SK-N-SH (cell line): ENCODE results near the gene IP6K1. TPM values are rescaled to one million over a fixed set of nuclear protein-coding genes. Genes with fewer than 3 reads are reported as not detected.
"Not testable (repeated sequence)": the region's sequence is repeated elsewhere in the genome, so short reads cannot be mapped to it uniquely, and the experiment has no call there.

Experiments
- CTCF ChIA-PET: fragments of 300-600, 350-600 bp; formaldehyde crosslinking; extraction: SDS; loops from one replicate; lab custom pipeline; 2021; lab: Yijun Ruan, JAX
- POLR2A ChIA-PET: fragments of 350-600 bp; sonication (Branson Sonifier 250); formaldehyde crosslinking; extraction: SDS; loops from one replicate; lab custom pipeline; 2020; ENCODE audit warnings: antibody characterized with exemption, inconsistent platforms; lab: Yijun Ruan, JAX
- DNase-seq: peaks from one replicate; pipeline ENCODE4 v3.0.0; 2012
- H2AFZ ChIP-seq: fragments of 200-600 bp; sonication (generic); 2 replicates; pipeline ENCODE4 v1.8.1; 2016; ENCODE audit warnings: antibody characterized with exemption, mild to moderate bottlenecking, low read depth
- H3F3A ChIP-seq: fragments of 200-600 bp; sonication (generic); replicated peaks from 2 replicates; pipeline ENCODE3; 2016; ENCODE audit warnings: antibody characterized with exemption, mild to moderate bottlenecking; ENCODE audit not compliant: insufficient read depth
- H3K27ac ChIP-seq, 2 experiments: fragments of 200-500 bp in 1 of 2; fragments of 200-600 bp in 1 of 2; sonication (Bioruptor generic) in 1 of 2; sonication (generic), shearing (Covaris generic) in 1 of 2; 2 replicates each; pipeline versions ENCODE4 v1.5.1 to v1.6.1; 2014 to 2016; ENCODE audit warnings: low read depth in 2 of 2, inconsistent platforms in 1 of 2, low read length in 1 of 2, mild to moderate bottlenecking in 1 of 2, mixed read lengths in 1 of 2
- H3K27me3 ChIP-seq: fragments of 200-600 bp; sonication (generic), shearing (Covaris generic); 2 replicates; pipeline ENCODE4 v1.6.1; 2016; ENCODE audit warnings: mixed run types; ENCODE audit not compliant: insufficient read depth
- H3K36me3 ChIP-seq, 2 experiments: fragments of 200-500 bp in 1 of 2; fragments of 200-600 bp in 1 of 2; sonication (Bioruptor generic) in 1 of 2; sonication (generic) in 1 of 2; replicated peaks in 1 of 2; 2 replicates each; pipeline versions ENCODE3 to v1.5.1; 2014 to 2016; ENCODE audit warnings: low read length in 1 of 2, mild to moderate bottlenecking in 1 of 2; ENCODE audit not compliant: insufficient read depth in 2 of 2, control insufficient read depth in 1 of 2
- H3K4me1 ChIP-seq, 2 experiments: fragments of 200-500 bp in 1 of 2; fragments of 200-600 bp in 1 of 2; sonication (Bioruptor generic) in 1 of 2; sonication (generic), shearing (Covaris generic) in 1 of 2; 2 replicates each; pipeline versions ENCODE4 v1.5.1 to v1.6.1; 2014 to 2016; ENCODE audit warnings: low read depth in 1 of 2, low read length in 1 of 2, mixed run types in 1 of 2; ENCODE audit not compliant: insufficient read depth in 2 of 2, control insufficient read depth in 1 of 2
- H3K4me2 ChIP-seq: fragments of 200-600 bp; sonication (generic), shearing (Covaris generic); 2 replicates; pipeline ENCODE4 v1.6.1; 2017; ENCODE audit warnings: mixed run types
- H3K4me3 ChIP-seq, 2 experiments: fragments of 200-500 bp in 1 of 2; fragments of 200-600 bp in 1 of 2; sonication (Bioruptor generic) in 1 of 2; sonication (generic), shearing (Covaris generic) in 1 of 2; 2 replicates each; pipeline versions ENCODE4 v1.5.1 to v1.8.1; 2014 to 2016; ENCODE audit warnings: low read depth in 2 of 2, inconsistent platforms in 1 of 2, low read length in 1 of 2, mild to moderate bottlenecking in 1 of 2, mixed read lengths in 1 of 2, moderate library complexity in 1 of 2
- H3K79me2 ChIP-seq: fragments of 200-600 bp; sonication (generic); 2 replicates; pipeline ENCODE4 v1.8.1; 2017; ENCODE audit warnings: mild to moderate bottlenecking; ENCODE audit not compliant: insufficient read depth
- H3K9ac ChIP-seq: fragments of 200-600 bp; sonication (generic); 2 replicates; pipeline ENCODE4 v1.6.1; 2017; ENCODE audit warnings: mixed run types
- H3K9me2 ChIP-seq: fragments of 200-600 bp; sonication (generic); 2 replicates; pipeline ENCODE4 v1.6.1; 2017; ENCODE audit warnings: mixed run types
- H3K9me3 ChIP-seq: fragments of 200-600 bp; sonication (generic); 2 replicates; pipeline ENCODE4 v1.6.1; 2017; ENCODE audit warnings: mixed run types, mild to moderate bottlenecking, moderate library complexity
- H4K20me1 ChIP-seq: fragments of 200-600 bp; sonication (generic); 2 replicates; pipeline ENCODE4 v1.6.1; 2017; ENCODE audit warnings: mild to moderate bottlenecking, mixed run types; ENCODE audit not compliant: insufficient read depth
- REST ChIP-seq: IDR thresholded peaks from 2 replicates; pipeline ENCODE4 v1.6.1; 2012; ENCODE audit warnings: mild to moderate bottlenecking, low read depth, low read length, moderate library complexity
- WGBS: methylation state at CpG from one replicate; pipeline ENCODE4 v1.1.6; 2017; ENCODE audit warnings: low lambda C conversion rate; 5-methylcytosine and 5-hydroxymethylcytosine counted together
- polyA plus RNA-seq, 3 experiments: library from polyadenylated mRNA; depleted of rRNA; stranded (reverse); fragments of >200 nt; gene quantifications; 2 replicates each; pipeline ENCODE4 v1.2.3, GENCODE V29; 2012

Gene IP6K1
- polyA plus RNA-seq, 1 of the 3 experiments (the other 2 are of a cell fraction), result 23.3 TPM

- H3K27me3 ChIP-seq, H3K9ac ChIP-seq, DNase-seq, H3K4me3 ChIP-seq, H3K9me2 ChIP-seq, H3K9me3 ChIP-seq, H4K20me1 ChIP-seq, H3K4me2 ChIP-seq, H3K27ac ChIP-seq, H2AFZ ChIP-seq, H3F3A ChIP-seq, POLR2A ChIA-PET: not testable (repeated sequence)
- Histone ChIP-seq H3K4me1 (peaks cover 0 to 14% of the 10 kb centered on the region in 2 experiments; a peak in 1 of 4 replicates), H3K79me2 (peaks cover 26% of the 10 kb centered on the region), H3K36me3 (peaks cover 0 to 20% of the 10 kb centered on the region in 2 experiments)
- CTCF ChIA-PET, result interaction anchor here (1.0 to 1.4 kb wide), 2 partner anchors 155 kb away, joined by 3 to 6 read pairs; no protein-coding TSS in a partner anchor
- 67% methylated on average over 4 of the region's 6 CpGs for WGBS
These were observed 91.8 kb downstream of the IP6K1 start for GRCh38 chr3:49694409-49695070.

GRCh38 chr3:49691481-49691880, 94.9 kb downstream of the IP6K1 start:
- WGBS, result 94% methylated on average over 3 of the region's 3 CpGs

GRCh38 chr3:49690856-49691255, 95.5 kb downstream of the IP6K1 start:
- H3K4me2 ChIP-seq, result peak overlapping the region; percentile 83
- H2AFZ ChIP-seq, DNase-seq, H3K9me3 ChIP-seq, H3K4me3 ChIP-seq, H3K27ac ChIP-seq, H3K27me3 ChIP-seq, H3F3A ChIP-seq, H3K36me3 ChIP-seq, H4K20me1 ChIP-seq, H3K9me2 ChIP-seq, H3K9ac ChIP-seq, POLR2A ChIA-PET: not testable (repeated sequence)
- H3K4me1 ChIP-seq, result peaks cover 5 to 27% of the 10 kb centered on the region in 2 experiments; a peak in 2 of 4 replicates
- peaks cover 28% of the 10 kb centered on the region for H3K79me2 ChIP-seq
- WGBS, result 86% methylated on average over 3 of the region's 3 CpGs
- CTCF ChIA-PET, result interaction anchor here (0.7 to 0.8 kb wide), 2 partner anchors 10 to 151 kb away, joined by 3 read pairs; no protein-coding TSS in a partner anchor

More at GRCh38 chr3:49691481-49691880, 94.9 kb downstream of the IP6K1 start:
- DNase-seq, H3K9ac ChIP-seq, H3K36me3 ChIP-seq, H3K27me3 ChIP-seq, H3K4me3 ChIP-seq, H3F3A ChIP-seq, H3K9me2 ChIP-seq, H3K4me2 ChIP-seq, POLR2A ChIA-PET, H3K9me3 ChIP-seq, H4K20me1 ChIP-seq, H3K27ac ChIP-seq, H2AFZ ChIP-seq: not testable (repeated sequence)
- CTCF ChIA-PET, result interaction anchor here (0.7 to 0.8 kb wide), 2 partner anchors 10 to 152 kb away, joined by 3 read pairs; no protein-coding TSS in a partner anchor
- Histone ChIP-seq H3K4me1 (peaks cover 5 to 27% of the 10 kb centered on the region in 2 experiments; a peak in 2 of 4 replicates), H3K79me2 (peaks cover 28% of the 10 kb centered on the region)

GRCh38 chr3:49689908-49690624, 96.3 kb downstream of the IP6K1 start:
- not testable (repeated sequence) for H3K36me3 ChIP-seq
- peaks cover 28% of the 10 kb centered on the region for H3K79me2 ChIP-seq
- TF ChIP-seq REST, result peak; percentile 53; the same call in 1 of the 2 replicates
- TF ChIP-seq, all 33 proteins: peak for 1; not testable (repeated sequence) for 32
- peak overlapping the region; percentile 84 to 92 for H3K4me3 ChIP-seq
- peak; percentile 50 for DNase-seq
- H4K20me1 ChIP-seq, H3F3A ChIP-seq, H3K9me3 ChIP-seq, POLR2A ChIA-PET, H3K9me2 ChIP-seq, H3K27me3 ChIP-seq: not testable (repeated sequence)
- H3K27ac ChIP-seq, result peak overlapping the region in 1 of 2 experiments; percentile 84; a peak in 1 of 4 replicates
- H3K4me2 ChIP-seq, result peak overlapping the region; percentile 83
- peak overlapping the region; percentile 74; the same call in 1 of the 2 replicates for H2AFZ ChIP-seq
- peaks cover 5 to 27% of the 10 kb centered on the region in 2 experiments; a peak in 2 of 4 replicates for H3K4me1 ChIP-seq
- H3K9ac ChIP-seq, result peak overlapping the region; percentile 87
- 1% methylated on average over 14 of the region's 16 CpGs for WGBS
- CTCF ChIA-PET, result interaction anchor here (1.4 kb wide), 1 partner anchor 151 kb away, joined by 3 read pairs; no protein-coding TSS in a partner anchor
